NT2/D1 (cell line): ENCODE results near the gene IAH1.

Experiments used
- SUZ12 ChIP-seq: IDR thresholded peaks from 2 replicates; pipeline ENCODE4 v1.6.1; 2011; ENCODE audit not compliant: insufficient read length, insufficient read depth; ENCODE audit errors: extremely low read depth
- YY1 ChIP-seq: IDR thresholded peaks from 2 replicates; pipeline ENCODE4 v1.6.1; 2011; ENCODE audit not compliant: insufficient read length, insufficient read depth
- ZNF274 ChIP-seq: IDR thresholded peaks from 2 replicates; pipeline ENCODE4 v1.6.1; 2011; ENCODE audit warnings: mild to moderate bottlenecking, low read depth, low read length

DNA sequence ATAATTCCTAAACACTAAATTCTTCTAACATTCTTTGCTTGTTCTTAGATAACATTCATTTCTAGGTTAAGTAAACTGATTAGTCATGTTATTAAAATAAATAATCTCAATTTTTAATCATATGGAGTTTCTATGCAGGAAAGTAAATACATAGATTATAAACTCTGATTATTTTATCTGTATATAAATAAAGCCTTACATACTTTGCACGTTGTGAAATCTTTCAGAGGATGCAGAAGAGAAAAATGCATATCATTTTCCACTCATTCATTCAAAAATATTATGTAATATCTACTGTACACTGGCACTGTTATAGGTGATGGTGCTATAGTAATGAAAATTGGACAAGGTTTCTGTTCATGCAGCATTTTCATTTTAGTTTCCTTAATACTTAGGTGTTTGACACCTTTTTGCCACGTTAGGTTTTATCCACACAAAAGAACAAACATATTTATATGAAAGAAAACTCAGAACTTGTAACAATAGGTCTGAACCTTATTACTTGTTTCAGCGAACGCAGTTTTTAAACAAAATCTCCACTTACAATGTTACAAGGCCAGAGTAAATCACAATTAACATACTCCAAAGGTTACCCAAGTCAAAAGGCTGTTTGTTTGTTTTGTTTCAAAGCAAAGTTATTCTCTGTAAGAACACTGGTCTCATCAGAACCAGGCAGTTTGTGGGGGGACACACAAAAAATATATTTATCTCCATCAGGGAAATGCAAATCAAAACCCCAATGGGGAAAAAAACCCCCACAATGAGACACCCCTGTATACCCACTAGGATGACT lies 53.8 kb downstream of the IAH1 start:
- no peak for TF ChIP-seq SUZ12
- TF ChIP-seq YY1 = no peak
- no peak for TF ChIP-seq ZNF274
